ENCODE measurements around the gene CLDN14.

GRCh38 chr21:36508948-36509347 is 29.0 kb upstream of the CLDN14 start:
- TF ChIP-seq, protein P1, sequence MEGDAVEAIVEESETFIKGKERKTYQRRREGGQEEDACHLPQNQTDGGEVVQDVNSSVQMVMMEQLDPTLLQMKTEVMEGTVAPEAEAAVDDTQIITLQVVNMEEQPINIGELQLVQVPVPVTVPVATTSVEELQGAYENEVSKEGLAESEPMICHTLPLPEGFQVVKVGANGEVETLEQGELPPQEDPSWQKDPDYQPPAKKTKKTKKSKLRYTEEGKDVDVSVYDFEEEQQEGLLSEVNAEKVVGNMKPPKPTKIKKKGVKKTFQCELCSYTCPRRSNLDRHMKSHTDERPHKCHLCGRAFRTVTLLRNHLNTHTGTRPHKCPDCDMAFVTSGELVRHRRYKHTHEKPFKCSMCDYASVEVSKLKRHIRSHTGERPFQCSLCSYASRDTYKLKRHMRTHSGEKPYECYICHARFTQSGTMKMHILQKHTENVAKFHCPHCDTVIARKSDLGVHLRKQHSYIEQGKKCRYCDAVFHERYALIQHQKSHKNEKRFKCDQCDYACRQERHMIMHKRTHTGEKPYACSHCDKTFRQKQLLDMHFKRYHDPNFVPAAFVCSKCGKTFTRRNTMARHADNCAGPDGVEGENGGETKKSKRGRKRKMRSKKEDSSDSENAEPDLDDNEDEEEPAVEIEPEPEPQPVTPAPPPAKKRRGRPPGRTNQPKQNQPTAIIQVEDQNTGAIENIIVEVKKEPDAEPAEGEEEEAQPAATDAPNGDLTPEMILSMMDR (IDR thresholded peaks at IDR 0.05), result no peak
- TF ChIP-seq EZH2 (IDR thresholded peaks at IDR 0.05), result no peak
- no peak for TF ChIP-seq EZH2phosphoT487 (IDR thresholded peaks at IDR 0.05)

All from neural progenitor cell (in vitro differentiated cells).